GM12872 (cell line): ENCODE results near the gene ZFYVE21.

Source experiments
- CTCF ChIP-seq: IDR thresholded peaks from 3 replicates; pipeline ENCODE4 v1.5.1; 2011; ENCODE audit warnings: low read depth, mild to moderate bottlenecking, low read length, moderate library complexity; ENCODE audit not compliant: insufficient read depth

The ZFYVE21 gene

GRCh38 chr14:103729496-103730448 is 14.2 kb downstream of the ZFYVE21 start:
- no peak for TF ChIP-seq CTCF

GRCh38 chr14:103730490-103731035 is 15.0 kb downstream of the ZFYVE21 start:
- TF ChIP-seq CTCF: no peak

GRCh38 chr14:103731481-103731880 is 15.9 kb downstream of the ZFYVE21 start:
- no peak for TF ChIP-seq CTCF

GRCh38 chr14:103731916-103732867 is 16.6 kb downstream of the ZFYVE21 start:
- TF ChIP-seq CTCF: no peak

GRCh38 chr14:103732868-103733620 is 17.4 kb downstream of the ZFYVE21 start:
- TF ChIP-seq CTCF: no peak

GRCh38 chr14:103733651-103734050 is 18.0 kb downstream of the ZFYVE21 start:
- no peak for TF ChIP-seq CTCF
